ENCODE results near the gene CTDP1.

- no peak for TF ChIP-seq POLR2A (IDR thresholded peaks at IDR 0.05; ENCODE audit: borderline replicate concordance, extremely low read depth, insufficient read depth, insufficient read length)
- no peak for TF ChIP-seq POLR2AphosphoS5 (IDR thresholded peaks at IDR 0.05; ENCODE audit: low read depth, low read length)
- TF ChIP-seq, protein P1, sequence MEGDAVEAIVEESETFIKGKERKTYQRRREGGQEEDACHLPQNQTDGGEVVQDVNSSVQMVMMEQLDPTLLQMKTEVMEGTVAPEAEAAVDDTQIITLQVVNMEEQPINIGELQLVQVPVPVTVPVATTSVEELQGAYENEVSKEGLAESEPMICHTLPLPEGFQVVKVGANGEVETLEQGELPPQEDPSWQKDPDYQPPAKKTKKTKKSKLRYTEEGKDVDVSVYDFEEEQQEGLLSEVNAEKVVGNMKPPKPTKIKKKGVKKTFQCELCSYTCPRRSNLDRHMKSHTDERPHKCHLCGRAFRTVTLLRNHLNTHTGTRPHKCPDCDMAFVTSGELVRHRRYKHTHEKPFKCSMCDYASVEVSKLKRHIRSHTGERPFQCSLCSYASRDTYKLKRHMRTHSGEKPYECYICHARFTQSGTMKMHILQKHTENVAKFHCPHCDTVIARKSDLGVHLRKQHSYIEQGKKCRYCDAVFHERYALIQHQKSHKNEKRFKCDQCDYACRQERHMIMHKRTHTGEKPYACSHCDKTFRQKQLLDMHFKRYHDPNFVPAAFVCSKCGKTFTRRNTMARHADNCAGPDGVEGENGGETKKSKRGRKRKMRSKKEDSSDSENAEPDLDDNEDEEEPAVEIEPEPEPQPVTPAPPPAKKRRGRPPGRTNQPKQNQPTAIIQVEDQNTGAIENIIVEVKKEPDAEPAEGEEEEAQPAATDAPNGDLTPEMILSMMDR (IDR thresholded peaks at IDR 0.05 in 2 of 3, conservative IDR thresholded peaks at IDR 0.05 in 1 of 3; ENCODE audit: borderline replicate concordance in 1 of 3, insufficient read depth in 1 of 3, low read depth in 2 of 3, low read length in 2 of 3): no peak
- no peak for TF ChIP-seq EZH2 (IDR thresholded peaks at IDR 0.05)
Observed at GRCh38 chr18:79733135-79733701, 53.6 kb downstream of the CTDP1 start.
